Hematopoietic multipotent progenitor cell treated with erythropoietin and hydrocortisone succinate and interleukin-3 and kit ligand, for 6 days (in vitro differentiated cells): Measurements from ENCODE around the gene PUS7L.
"Not testable (repeated sequence)": the region's sequence is repeated elsewhere in the genome, so short reads cannot be mapped to it uniquely, and the experiment has no call there.

Experiments
- DNase-seq: peaks from one replicate; pipeline ENCODE4 v3.0.0-alpha.2; 2015

PUS7L gene

DNA sequence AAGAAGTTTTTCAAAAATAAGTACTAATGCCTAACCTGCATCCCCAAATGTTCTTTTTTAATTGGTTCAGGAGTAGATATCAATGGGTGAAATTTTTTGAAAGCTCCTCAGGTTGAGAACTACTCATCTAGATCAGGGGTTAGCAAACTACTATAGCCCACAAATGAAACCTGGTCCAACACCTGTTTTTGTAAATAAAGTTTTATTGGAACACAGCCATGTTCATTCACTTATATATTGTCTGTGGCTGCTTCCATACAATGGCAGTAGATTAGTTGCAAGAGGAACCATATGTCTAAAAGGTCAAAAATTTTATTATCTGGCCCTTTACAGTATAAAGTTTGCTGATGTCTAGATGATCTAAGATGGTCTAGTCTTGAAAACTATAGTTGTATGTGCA is 13.8 kb downstream of the PUS7L start:
- DNase-seq: no peak

DNA sequence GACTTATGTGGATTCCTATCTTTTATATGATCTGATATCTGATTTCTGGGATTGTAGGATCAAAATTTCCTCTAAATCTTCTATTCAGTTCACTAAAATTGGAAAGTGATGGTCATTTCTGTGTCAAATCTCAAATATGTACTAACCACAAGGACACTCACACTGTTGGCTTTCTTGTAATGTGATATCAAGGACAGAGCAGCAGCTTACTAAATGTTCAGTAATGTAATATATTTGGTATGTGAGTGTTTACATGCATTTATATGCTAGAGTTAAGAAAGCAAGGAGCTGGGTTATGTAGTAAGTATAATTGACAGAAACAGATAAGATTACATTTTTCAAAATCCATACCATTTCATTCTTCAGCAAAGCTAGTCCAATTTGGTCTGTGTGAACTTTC is 16.5 kb downstream of the PUS7L start:
- no peak for DNase-seq

DNA sequence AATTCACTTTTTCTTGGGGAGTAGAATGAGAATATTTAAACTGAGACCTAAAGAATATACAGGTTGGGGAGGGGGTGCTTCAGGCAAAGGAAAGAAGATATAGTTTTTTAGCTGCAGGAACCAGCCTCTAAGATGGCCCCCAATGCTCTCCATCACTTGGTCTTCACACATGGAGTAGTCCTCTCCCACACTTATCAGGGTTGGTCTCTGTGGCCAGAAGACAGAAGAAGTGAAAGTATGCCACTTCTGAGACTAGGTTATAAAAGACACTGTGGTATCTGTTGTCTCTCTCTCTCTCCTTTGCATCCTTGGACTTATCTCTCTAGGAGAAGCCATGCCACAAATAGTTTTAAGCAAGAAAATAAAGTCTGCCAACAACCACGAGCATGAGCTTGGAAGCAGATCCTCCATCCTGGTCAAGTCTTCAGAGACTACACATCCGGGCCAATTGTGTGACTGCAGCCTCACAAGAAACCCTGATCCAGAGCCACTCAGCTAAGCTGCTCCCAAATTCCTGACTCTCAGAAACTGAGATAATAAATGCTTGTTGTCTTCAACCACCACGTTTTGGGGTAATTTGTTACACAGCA is 18.0 kb downstream of the PUS7L start:
- no peak for DNase-seq

DNA sequence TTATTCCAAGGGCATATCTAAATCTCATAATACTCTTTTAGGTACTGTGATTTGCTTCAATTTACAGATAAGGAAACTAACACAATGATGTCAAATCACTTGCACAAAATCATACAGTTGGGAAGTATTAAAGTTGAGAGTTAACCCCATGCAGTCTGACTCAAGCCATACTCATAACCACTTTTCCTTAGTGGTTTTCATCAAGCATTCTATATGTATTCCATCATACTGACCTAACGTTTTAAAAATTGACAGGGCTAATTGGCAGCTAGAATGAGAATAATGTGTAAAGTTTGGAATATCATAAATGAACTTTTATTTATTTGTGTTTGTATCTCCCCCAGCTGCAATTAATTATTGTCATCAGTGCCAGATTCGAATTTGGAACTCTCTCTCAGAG is 20.9 kb downstream of the PUS7L start:
- DNase-seq: no peak

DNA sequence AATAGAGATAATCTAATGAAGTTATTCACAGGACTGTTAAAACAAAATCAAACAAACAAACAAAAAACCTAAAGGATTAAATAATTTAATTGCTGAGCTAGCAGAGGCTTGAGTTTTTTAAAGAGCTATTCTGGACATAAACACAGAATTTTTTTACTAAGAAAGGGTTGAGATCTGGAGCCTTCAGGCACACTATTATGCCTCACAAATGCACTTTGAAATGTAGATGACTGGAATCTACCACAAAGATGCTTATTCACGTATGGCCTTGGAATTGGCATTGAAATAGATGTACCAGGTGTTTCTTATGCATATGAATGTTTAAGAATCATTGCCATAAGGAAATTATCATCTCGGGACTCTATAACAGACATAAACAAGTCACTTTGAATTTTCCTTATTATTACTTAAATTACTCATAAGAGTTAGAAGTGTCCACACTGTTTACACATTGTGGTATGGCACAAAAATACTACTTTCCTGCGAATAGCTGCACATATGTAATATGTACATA is 21.6 kb downstream of the PUS7L start:
- no peak for DNase-seq

DNA sequence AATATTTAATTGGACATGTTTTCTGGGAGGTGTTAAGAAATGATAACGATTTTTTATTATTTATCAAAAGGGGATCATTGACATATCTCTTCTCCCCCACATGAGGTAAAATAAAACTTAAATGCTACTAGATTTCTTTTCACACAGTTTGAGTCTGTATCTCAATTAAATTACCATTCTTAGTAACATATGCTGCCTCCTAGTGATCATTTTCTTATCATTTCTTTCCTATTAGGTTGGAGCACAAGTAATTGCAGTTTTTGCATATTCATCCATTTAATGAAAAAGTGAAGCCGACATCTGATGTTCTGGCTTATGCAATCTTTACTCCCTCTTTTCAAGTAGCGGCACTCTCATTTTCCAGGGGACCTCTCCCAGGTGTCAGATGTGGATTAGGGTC is 24.9 kb downstream of the PUS7L start:
- peak; percentile 10 for DNase-seq

DNA sequence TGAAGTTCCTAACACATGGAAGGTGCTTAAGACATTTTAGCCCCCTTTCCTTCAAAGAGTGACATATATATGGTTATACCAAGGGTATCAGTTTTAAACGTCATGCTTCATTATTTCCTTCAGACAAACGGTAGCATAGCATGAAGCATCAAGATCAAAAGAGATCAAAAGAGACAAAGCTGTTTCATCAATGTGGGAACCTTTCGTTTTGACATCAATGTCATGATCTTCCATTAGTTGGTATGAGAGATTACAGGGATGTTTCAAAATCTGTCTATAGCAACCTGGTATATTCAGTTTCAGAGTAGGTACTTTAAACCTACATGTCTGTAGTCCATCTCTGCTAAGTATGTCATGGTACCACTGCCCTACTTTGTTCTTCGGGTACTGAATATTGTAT is 28.3 kb downstream of the PUS7L start:
- no peak for DNase-seq

DNA sequence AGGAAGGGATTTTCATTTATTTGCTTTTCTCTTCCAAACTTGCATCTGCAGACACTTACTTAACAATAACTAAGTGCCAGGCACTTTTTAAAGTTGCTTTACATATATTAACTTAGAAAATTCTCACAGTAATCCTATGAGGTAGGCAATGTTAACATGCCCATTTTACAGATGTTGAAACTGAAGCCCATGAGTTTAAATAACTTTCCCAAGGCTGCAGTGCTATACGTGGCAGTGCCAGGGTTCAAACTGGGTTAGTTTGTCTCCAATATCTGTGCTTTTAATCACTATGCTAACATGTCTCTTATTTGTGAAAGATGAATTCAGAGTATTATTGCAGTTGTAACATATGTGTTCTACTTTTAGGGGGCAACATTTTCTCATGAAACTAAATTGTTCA is 29.9 kb downstream of the PUS7L start:
- DNase-seq: no peak

DNA sequence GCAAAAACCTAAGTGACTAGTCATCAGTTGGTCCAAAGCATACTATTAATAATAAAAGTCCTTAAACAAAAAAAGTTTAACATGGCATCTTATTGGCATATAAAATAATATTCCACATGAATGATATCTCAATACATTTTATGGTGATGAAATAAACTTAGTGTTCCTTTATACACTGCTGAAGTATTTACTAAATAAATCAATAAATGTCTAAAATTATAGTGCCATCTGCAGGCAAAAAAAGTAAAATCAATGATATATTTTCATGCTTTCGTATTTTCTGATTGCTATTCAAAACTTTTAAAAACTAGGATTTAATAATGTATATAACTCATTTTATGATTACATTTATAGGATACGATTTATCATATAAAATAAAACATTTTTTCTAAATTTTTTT is 30.5 kb downstream of the PUS7L start:
- DNase-seq: peak; percentile 9

DNA sequence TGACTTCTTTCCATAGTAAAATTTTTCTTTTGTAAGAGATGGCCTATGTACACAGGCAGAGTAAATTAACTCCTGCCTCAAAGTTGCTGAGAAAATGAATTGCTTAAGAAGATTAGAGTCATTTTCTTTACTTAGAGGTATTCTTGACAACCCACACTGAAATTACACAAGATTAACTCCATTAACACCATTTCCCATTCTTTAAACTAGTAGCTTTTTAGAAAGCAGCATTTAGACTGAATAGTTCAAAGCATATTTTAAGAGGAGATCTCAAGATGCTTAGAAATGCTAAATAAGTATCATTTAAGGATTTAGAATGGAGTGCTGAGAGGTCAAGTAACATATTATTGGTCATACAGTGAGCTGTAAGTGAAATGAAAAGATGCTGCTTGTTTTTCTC is 35.5 kb downstream of the PUS7L start:
- no peak for DNase-seq

DNA sequence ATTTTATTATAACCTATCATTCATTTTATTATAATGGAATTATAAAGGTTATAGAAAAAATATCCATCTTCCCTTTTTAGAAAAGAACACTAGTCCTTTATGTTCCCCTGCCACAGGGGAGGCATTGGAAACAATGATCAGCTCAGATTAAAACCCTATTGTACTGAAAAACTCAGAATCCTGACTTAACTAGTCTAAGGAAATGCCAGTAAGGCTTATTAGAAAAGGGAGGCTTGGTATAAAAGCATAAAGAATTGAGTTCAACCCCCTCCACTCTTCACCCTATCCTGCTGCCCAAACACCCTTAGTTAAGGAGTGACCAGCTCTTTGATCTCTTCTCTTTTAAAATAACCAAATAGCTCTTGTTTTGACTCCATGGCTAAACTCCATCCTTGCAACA is 36.0 kb downstream of the PUS7L start:
- no peak for DNase-seq

DNA sequence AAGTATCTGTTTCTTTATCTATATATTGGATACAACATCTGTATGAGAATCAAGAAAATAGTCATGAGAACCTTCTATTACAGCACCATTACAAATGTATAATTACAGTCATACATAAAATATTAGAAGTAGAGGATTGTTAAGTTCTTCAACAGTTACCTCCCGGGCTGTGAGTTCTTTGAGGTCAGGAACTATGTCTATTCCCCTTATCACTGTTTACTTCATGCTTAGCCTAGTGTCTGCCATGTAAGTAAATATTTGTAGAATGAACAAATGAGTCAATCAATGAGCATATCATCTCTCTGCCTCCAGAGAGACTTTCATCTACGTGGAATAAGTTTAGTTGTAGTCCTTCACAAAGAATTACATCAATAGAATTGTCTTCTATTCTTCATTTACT is 47.2 kb downstream of the PUS7L start:
- no peak for DNase-seq

DNA sequence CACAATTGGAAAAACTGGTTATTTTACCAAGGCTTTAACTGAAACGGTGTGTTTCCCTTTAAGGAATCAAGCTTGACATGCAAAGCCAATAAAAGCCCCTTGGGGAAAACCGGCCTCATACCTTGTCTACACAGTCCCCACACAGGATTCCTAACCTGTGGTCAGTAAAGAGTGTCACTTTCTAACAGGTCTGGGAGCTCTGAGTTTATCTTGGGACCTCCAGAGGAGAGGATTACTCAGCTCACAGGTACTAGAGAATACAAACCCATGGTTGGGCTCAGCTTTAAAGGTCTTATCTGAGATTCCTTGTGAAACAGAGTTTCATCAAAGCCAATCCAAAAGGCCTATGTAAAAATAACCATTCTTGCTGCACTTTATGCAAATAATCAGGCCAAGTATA is 54.8 kb downstream of the PUS7L start:
- DNase-seq: not testable (repeated sequence)

DNA sequence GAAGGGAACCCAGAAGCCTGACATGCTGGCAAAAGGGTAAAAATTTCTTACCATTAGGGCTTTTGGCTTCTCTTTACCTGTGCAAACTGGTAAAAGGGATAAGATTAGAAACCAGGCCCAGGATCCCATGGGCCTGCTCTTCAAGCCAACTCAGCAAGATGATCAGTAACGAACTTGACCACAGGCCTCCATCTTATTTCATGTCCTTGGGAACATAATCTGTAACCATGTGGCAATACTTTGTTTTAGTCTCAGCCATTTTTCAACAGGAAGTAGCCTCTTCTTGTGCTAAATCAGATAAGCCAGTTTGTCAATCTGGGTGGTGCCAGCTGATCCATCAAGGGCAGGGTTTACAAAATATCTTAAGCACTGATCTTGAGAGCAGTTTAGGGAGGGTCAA is 57.4 kb downstream of the PUS7L start:
- DNase-seq: peak; percentile 18

DNA sequence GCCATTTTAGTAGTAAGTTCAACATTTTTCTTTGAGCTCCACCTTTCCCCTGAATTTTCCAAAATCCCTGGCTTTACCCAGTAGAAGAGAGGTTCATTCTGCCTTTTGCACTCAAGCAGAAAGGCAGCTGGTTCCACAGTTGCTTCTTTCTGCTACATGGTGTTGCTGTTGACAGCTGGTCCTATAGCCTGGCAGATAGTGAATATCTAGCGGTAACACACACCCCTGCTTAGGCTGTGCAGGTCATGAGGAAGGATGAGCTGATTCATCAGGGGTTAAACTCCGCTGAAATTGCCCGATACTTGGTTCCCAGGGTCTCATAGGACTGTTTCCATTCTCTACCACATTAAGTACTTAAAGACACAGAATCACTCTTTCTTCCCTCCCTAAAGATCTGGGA is 62.4 kb downstream of the PUS7L start:
- DNase-seq: no peak

DNA sequence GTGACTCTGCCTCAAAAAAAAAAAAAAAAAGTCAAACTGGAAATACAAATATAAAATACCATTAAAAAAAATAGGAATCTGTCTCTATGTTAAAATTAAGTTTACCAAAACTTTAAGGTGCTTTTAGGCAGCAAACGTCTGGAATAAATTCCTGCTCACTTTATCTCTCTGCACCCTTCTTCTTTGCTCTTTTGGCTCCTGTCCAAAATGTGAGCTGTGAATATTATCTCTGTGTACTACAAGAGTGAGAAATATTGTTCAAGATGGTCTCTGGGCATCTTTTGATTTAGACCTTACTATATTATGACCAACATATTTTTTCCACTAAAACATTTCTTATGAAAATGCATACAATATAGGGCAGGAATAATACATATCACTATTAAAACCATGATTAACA is 63.7 kb downstream of the PUS7L start:
- DNase-seq: peak; percentile 4

DNA sequence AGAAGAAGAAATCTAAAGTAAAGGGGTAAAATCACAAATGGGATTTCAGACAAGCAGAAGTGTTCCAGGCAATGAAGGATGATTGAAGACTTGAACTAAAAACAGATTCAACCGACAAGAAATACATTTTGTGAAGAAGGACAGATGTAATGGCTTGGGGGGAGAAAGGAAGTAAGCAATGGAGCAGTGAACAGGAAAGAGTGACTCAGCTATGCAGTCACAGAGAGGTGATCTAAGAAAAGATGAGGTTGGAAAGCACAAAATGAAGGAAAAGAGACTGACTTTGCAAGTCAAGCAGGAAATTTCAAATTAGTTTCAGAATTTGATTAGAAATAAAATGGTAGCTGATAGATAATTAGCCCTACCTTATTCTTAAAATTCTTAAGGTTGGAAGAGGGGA is 66.5 kb downstream of the PUS7L start:
- no peak for DNase-seq

DNA sequence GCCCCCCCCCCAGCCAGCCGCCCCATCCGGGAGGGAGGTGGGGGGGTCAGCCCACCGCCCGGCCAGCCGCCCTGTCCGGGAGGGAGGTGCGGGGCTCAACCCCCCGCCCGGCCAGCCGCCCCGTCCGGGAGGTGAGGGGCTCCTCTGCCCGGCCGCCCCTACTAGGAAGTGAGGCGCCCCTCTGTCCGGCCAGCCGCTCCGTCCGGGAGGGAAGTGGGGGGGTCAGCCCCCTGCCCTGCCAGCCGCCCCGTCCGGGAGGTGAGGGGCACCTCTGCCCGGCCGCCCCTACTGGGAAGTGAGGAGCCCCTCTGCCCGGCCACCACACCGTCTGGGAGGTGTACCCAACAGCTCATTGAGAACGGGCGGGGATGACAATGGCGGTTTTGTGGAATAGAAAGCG is 73.1 kb downstream of the PUS7L start:
- DNase-seq: not testable (repeated sequence)

DNA sequence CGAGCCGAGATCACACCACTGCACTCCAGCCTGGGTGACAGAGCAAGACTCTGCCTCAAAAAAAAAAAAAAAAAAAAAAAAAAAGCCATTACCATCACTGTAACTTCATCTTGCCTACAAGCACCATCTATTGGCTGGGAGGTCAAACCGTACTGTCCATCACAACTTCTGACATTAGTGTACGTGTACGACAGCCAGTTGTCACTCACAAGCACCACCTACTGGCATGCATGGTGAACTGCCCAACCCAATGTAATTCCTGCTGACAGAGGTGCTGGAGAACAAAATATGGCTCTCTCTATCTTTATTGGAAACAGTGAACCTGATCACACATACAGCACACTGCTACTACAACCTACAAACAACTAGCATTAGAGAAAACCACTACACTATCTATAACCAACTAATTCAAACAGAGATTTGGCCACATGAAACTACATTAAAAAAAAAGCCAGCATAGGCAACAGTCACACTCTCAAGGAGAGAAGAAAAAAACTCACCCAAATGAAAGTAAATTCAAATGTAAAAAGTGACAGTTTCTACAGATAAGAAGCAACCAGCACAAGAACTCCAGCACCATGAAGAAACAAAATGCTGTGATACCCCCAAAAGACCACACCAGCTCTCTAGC is 82.3 kb downstream of the PUS7L start:
- peak; percentile 64 for DNase-seq

DNA sequence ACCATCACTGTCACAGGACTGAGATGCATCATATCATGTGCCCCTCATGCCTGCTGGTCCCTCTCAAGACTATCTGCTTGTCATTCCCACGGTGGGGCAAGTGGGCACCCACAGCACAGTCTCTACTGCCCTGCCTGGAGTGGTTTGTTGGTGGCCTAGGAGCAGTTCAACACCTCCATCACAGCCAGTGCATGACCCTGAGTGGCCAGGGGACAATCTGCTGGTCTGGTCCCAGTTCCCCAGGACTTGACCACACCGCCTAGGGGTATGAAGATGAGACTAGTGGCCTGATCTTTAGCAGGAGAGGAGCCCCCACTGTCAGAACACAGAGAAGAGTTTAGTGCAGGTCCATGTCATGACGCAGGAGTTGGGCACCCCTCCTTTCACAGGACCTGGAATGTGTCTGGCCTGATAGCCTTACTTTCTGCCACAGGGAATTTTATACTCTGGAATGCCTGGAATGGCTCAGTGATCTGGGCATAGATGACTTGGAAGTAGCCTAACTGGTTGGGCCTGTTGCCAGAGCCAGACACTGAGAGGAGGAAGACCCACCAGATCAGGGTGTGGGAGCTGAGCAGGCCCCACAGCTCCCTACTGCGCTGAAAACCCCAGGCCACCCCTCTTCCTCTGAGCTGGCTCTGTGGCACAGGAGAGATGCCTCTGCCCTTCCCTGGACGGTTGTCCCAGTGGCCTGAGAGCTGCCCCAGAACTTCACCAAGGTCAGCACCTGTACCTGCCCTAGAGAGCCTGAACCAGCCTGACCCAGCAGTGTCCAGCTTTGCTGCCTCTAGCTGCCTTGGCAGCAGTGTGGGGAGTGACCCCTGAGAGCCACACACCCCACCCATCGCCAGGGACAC is 83.3 kb downstream of the PUS7L start:
- no peak for DNase-seq

DNA sequence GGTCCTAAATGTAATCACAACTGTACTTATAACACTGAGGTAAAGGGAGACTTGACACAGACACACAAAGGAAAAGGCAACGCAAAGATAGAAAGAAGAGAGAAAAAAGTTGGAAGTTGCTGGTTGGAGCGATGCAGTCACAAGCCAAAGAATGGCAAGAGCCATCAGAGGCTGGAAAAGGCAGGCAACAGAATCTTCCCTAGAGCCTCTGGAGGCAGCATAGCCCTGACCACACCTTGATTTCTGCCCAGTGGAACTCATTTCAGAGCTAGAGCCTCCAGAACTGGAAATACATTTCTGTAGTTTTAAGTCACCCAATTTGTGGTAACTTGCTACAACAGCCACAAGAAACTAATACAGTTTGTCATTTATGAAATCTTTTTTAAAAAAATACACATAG is 89.2 kb downstream of the PUS7L start:
- no peak for DNase-seq
